ENCODE results near the gene ID3. TPM values are rescaled to one million over a fixed set of nuclear protein-coding genes. Genes with fewer than 3 reads are reported as not detected.
A peak's percentile ranks its signal among the peaks of the same experiment; 100 is the strongest.

Gene ID3
- polyA plus RNA-seq, 3 donors = 1.1 to 31.1 (median 2.5) TPM

- no peak overlapping the region for H3K27ac ChIP-seq (ENCODE audit: low read depth in 1 of 2, low read length in 2 of 2)
- no peak overlapping the region for H3K4me2 ChIP-seq (replicated peaks; ENCODE audit: extremely low read depth, low read length, poor library complexity, severe bottlenecking)
- intact Hi-C loops (cut with micrococcal nuclease) = no loop called here
- no peak overlapping the region for H2AFZ ChIP-seq (ENCODE audit: insufficient read depth, low read depth, low read length, poor library complexity, severe bottlenecking)
- peaks cover 0 to 8% of the 10 kb centered on the region in 2 donors for H3K36me3 Mint-ChIP-seq
- no peaks in the 10 kb centered on the region for H4K20me1 ChIP-seq (ENCODE audit: insufficient read depth, low read length)
- peaks cover 76 to 91% (median 90%) of the 10 kb centered on the region in 3 donors for H3K27me3 Mint-ChIP-seq (ENCODE audit: low read depth in 3 of 3)
- no peaks in the 10 kb centered on the region for H3K9me3 ChIP-seq (replicated peaks in 1 of 2; ENCODE audit: control insufficient read depth in 1 of 2, insufficient read depth in 1 of 2, low read length in 2 of 2)
- H3K9me3 Mint-ChIP-seq = peaks cover 0 to 12% (median 7%) of the 10 kb centered on the region in 7 donors
- no peaks in the 10 kb centered on the region for H3K79me2 ChIP-seq (ENCODE audit: insufficient read depth, low read length)
- H3K4me3 Mint-ChIP-seq = peak overlapping the region in 1 of 2 donors; percentile 85
- peaks cover 61% of the 10 kb centered on the region for H3K4me1 Mint-ChIP-seq
- no peak overlapping the region for H3K4me3 ChIP-seq (replicated peaks in 1 of 3; ENCODE audit: low read depth in 2 of 3, low read length in 3 of 3)
- H3K27ac Mint-ChIP-seq = peak overlapping the region in 3 of 7 donors; percentile 74 to 76 (median 76)
- no peak for DNase-seq
- WGBS (ENCODE audit: insufficient coverage) = no CpG with 5 or more reads among the region's 2 CpGs
- H3K4me1 ChIP-seq (ENCODE audit: control insufficient read depth in 1 of 2, insufficient read depth in 2 of 2, low read length in 2 of 2) = peaks cover 46 to 53% of the 10 kb centered on the region in 2 donors
- H3K27me3 ChIP-seq (ENCODE audit: control insufficient read depth in 2 of 2, insufficient read depth in 2 of 2, low read length in 2 of 2) = peaks cover 52 to 71% of the 10 kb centered on the region in 2 donors
- H3K36me3 ChIP-seq (replicated peaks in 1 of 2; ENCODE audit: control insufficient read depth in 1 of 2, insufficient read depth in 2 of 2, low read length in 2 of 2) = no peaks in the 10 kb centered on the region
- H3K9ac ChIP-seq (ENCODE audit: insufficient read depth, low read length, poor library complexity, severe bottlenecking) = no peak overlapping the region
- TF ChIP-seq CTCF (IDR thresholded peaks at IDR 0.05) = no peak
Observed at GRCh38 chr1:23561813-23562100, 2.5 kb upstream of the ID3 start.

- H3K36me3 ChIP-seq (replicated peaks in 1 of 2; ENCODE audit: control insufficient read depth in 1 of 2, insufficient read depth in 2 of 2, low read length in 2 of 2) = no peaks in the 10 kb centered on the region
- no peaks in the 10 kb centered on the region for H4K20me1 ChIP-seq (ENCODE audit: insufficient read depth, low read length)
- Mint-ChIP-seq H3K4me1 (peaks cover 59% of the 10 kb centered on the region), H3K9me3 (peaks cover 0 to 12% (median 6%) of the 10 kb centered on the region in 7 donors), H3K27ac (peak overlapping the region in 5 of 7 donors; percentile 32 to 74 (median 43)), H3K4me3 (peak overlapping the region in 1 of 2 donors; percentile 85), H3K36me3 (peaks cover 0 to 11% of the 10 kb centered on the region in 2 donors), H3K27me3 (ENCODE audit: low read depth in 3 of 3) (peaks cover 80 to 91% (median 90%) of the 10 kb centered on the region in 3 donors)
- no peak overlapping the region for H2AFZ ChIP-seq (ENCODE audit: insufficient read depth, low read depth, low read length, poor library complexity, severe bottlenecking)
- no peaks in the 10 kb centered on the region for H3K79me2 ChIP-seq (ENCODE audit: insufficient read depth, low read length)
- H3K4me2 ChIP-seq (replicated peaks; ENCODE audit: extremely low read depth, low read length, poor library complexity, severe bottlenecking) = peak overlapping the region; percentile 3
- 0% methylated on average over 1 of the region's 6 CpGs for WGBS (ENCODE audit: insufficient coverage)
- H3K27ac ChIP-seq (ENCODE audit: low read depth in 1 of 2, low read length in 2 of 2) = no peak overlapping the region
- H3K9me3 ChIP-seq (replicated peaks in 1 of 2; ENCODE audit: control insufficient read depth in 1 of 2, insufficient read depth in 1 of 2, low read length in 2 of 2) = no peaks in the 10 kb centered on the region
- H3K9ac ChIP-seq (ENCODE audit: insufficient read depth, low read length, poor library complexity, severe bottlenecking) = no peak overlapping the region
- H3K4me3 ChIP-seq (replicated peaks in 1 of 3; ENCODE audit: low read depth in 2 of 3, low read length in 3 of 3) = peak overlapping the region in 1 of 3 experiments; percentile 80
- DNase-seq = peak in 1 of 3 donors; percentile 39
- peaks cover 43 to 48% of the 10 kb centered on the region in 2 donors for H3K4me1 ChIP-seq (ENCODE audit: control insufficient read depth in 1 of 2, insufficient read depth in 2 of 2, low read length in 2 of 2)
- TF ChIP-seq CTCF (IDR thresholded peaks at IDR 0.05) = no peak
- peaks cover 58 to 76% of the 10 kb centered on the region in 2 donors for H3K27me3 ChIP-seq (ENCODE audit: control insufficient read depth in 2 of 2, insufficient read depth in 2 of 2, low read length in 2 of 2)
- intact Hi-C loops (cut with micrococcal nuclease) = no loop called here
Observed at GRCh38 chr1:23561076-23561812, 1.9 kb upstream of the ID3 start.

Data from CD14-positive monocyte (primary cell).